CD14-positive monocyte (primary cell): ENCODE data around the gene AKR1C8. TPM values are rescaled to one million over a fixed set of nuclear protein-coding genes. Genes with fewer than 3 reads are reported as not detected.

Experiments
- DNase-seq, 3 donors: peaks; one replicate each; pipeline ENCODE4 v3.0.0-alpha.2; 2011 to 2022
- H2AFZ ChIP-seq: 2 replicates; pipeline ENCODE4 v1.6.0; 2012; ENCODE audit warnings: mild to moderate bottlenecking, low read depth, low read length, inconsistent platforms; ENCODE audit not compliant: insufficient read depth, poor library complexity, severe bottlenecking
- H3K27ac ChIP-seq, 2 donors: 1 replicate in 1 of 2; 2 replicates in 1 of 2; pipeline ENCODE4 v1.5.1; 2012 to 2013; ENCODE audit warnings: low read length in 2 of 2, control low read depth in 1 of 2, inconsistent platforms in 1 of 2, low read depth in 1 of 2, mild to moderate bottlenecking in 1 of 2
- H3K27me3 ChIP-seq, 2 donors: one replicate each; pipeline versions ENCODE4 v1.6.0 to v1.6.1; 2011 to 2013; ENCODE audit warnings: low read length in 2 of 2; ENCODE audit not compliant: control insufficient read depth in 2 of 2, insufficient read depth in 2 of 2
- H3K36me3 ChIP-seq, 2 donors: replicated peaks in 1 of 2; 1 replicate in 1 of 2; 2 replicates in 1 of 2; pipeline versions ENCODE4 v1.5.1 to v1.6.1; 2012 to 2013; ENCODE audit warnings: low read length in 2 of 2, control low read depth in 1 of 2, inconsistent platforms in 1 of 2, mild to moderate bottlenecking in 1 of 2; ENCODE audit not compliant: insufficient read depth in 2 of 2, control insufficient read depth in 1 of 2
- H3K4me1 ChIP-seq, 2 donors: 1 replicate in 1 of 2; 2 replicates in 1 of 2; pipeline versions ENCODE4 v1.5.1 to v1.6.1; 2012 to 2013; ENCODE audit warnings: low read length in 2 of 2, control low read depth in 1 of 2, inconsistent platforms in 1 of 2, mild to moderate bottlenecking in 1 of 2, moderate library complexity in 1 of 2; ENCODE audit not compliant: insufficient read depth in 2 of 2, control insufficient read depth in 1 of 2
- H3K4me2 ChIP-seq: replicated peaks from 2 replicates; pipeline ENCODE3; 2012; ENCODE audit warnings: low read length, moderate library complexity, mild to moderate bottlenecking; ENCODE audit not compliant: poor library complexity, severe bottlenecking; ENCODE audit errors: extremely low read depth
- H3K4me3 ChIP-seq, 3 experiments: fragments of 200-600 bp in 1 of 3; sonication (generic) in 1 of 3; replicated peaks in 1 of 3; 1 replicate in 2 of 3; 2 replicates in 1 of 3; pipeline ENCODE4 v1.5.1; 2011 to 2013; ENCODE audit warnings: low read length in 3 of 3, mild to moderate bottlenecking in 3 of 3, control low read depth in 2 of 3, low read depth in 2 of 3, inconsistent platforms in 1 of 3, moderate library complexity in 1 of 3
- H3K79me2 ChIP-seq: 2 replicates; pipeline ENCODE4 v1.6.0; 2012; ENCODE audit warnings: mild to moderate bottlenecking, control low read depth, inconsistent platforms, low read length, moderate library complexity; ENCODE audit not compliant: insufficient read depth
- H3K9ac ChIP-seq: 2 replicates; pipeline ENCODE4 v1.6.0; 2017; ENCODE audit warnings: low read length, mild to moderate bottlenecking; ENCODE audit not compliant: insufficient read depth, poor library complexity, severe bottlenecking
- H3K9me3 ChIP-seq, 2 donors: replicated peaks in 1 of 2; 1 replicate in 1 of 2; 2 replicates in 1 of 2; pipeline versions ENCODE4 v1.5.1 to v1.6.1; 2012 to 2013; ENCODE audit warnings: low read length in 2 of 2, control low read depth in 1 of 2; ENCODE audit not compliant: control insufficient read depth in 1 of 2, insufficient read depth in 1 of 2
- H4K20me1 ChIP-seq: 2 replicates; pipeline ENCODE4 v1.6.0; 2012; ENCODE audit warnings: mild to moderate bottlenecking, low read length, control low read depth, moderate library complexity; ENCODE audit not compliant: insufficient read depth
- H3K27ac Mint-ChIP-seq, 7 donors: one replicate each; pipeline ENCODE4 v1.8.0; 2020; ENCODE audit warnings: mild to moderate bottlenecking in 7 of 7, mixed read lengths in 7 of 7, moderate library complexity in 6 of 7, inconsistent platforms in 2 of 7
- H3K27me3 Mint-ChIP-seq, 3 donors: one replicate each; pipeline ENCODE4 v1.8.0; 2021 to 2022; ENCODE audit warnings: low read depth in 3 of 3, mild to moderate bottlenecking in 3 of 3, mixed read lengths in 3 of 3, moderate library complexity in 3 of 3, inconsistent platforms in 1 of 3
- H3K36me3 Mint-ChIP-seq, 2 donors: one replicate each; pipeline ENCODE4 v1.8.0; 2020; ENCODE audit warnings: mixed read lengths in 2 of 2, inconsistent platforms in 1 of 2, mild to moderate bottlenecking in 1 of 2
- H3K4me1 Mint-ChIP-seq: one replicate; pipeline ENCODE4 v1.8.0; 2020; ENCODE audit warnings: mild to moderate bottlenecking, mixed read lengths
- H3K4me3 Mint-ChIP-seq, 2 donors: one replicate each; pipeline ENCODE4 v1.8.0; 2020; ENCODE audit warnings: mild to moderate bottlenecking in 2 of 2, mixed read lengths in 2 of 2, moderate library complexity in 1 of 2
- H3K9me3 Mint-ChIP-seq, 7 donors: one replicate each; pipeline ENCODE4 v1.8.0; 2020 to 2022; ENCODE audit warnings: mixed read lengths in 7 of 7, mild to moderate bottlenecking in 6 of 7, moderate library complexity in 6 of 7, inconsistent platforms in 2 of 7
- WGBS: methylation state at CpG from one replicate; pipeline ENCODE4 v1.1.5; 2013; ENCODE audit warnings: missing lambda C conversion rate; ENCODE audit not compliant: insufficient coverage; 5-methylcytosine and 5-hydroxymethylcytosine counted together
- intact Hi-C, 2 donors: fragments of 100-400 bp; cut with micrococcal nuclease; formaldehyde crosslinking; loops; one replicate each; pipeline versions ENCODE4 v1.15.0 to v1.15.1; 2023
- polyA plus RNA-seq, 3 donors: library from polyadenylated mRNA; depleted of rRNA in 1 of 3; unstranded in 2 of 3; stranded (reverse) in 1 of 3; fragments of 300-500 nt in 2 of 3; fragments of >200 nt in 1 of 3; fragmentation: Illumina TruSeq in 2 of 3; gene quantifications; 1 replicate in 2 of 3; 2 replicates in 1 of 3; pipeline ENCODE4 v1.2.3, GENCODE V29; 2012 to 2021
- TF ChIP-seq, protein P1 (sequence below): fragments of 200-600 bp; IDR thresholded peaks from one replicate; pipeline ENCODE4 v1.8.0; 2022; ENCODE audit warnings: antibody characterized with exemption, mild to moderate bottlenecking

AKR1C8 gene
- polyA plus RNA-seq, 3 donors: not detected

DNA sequence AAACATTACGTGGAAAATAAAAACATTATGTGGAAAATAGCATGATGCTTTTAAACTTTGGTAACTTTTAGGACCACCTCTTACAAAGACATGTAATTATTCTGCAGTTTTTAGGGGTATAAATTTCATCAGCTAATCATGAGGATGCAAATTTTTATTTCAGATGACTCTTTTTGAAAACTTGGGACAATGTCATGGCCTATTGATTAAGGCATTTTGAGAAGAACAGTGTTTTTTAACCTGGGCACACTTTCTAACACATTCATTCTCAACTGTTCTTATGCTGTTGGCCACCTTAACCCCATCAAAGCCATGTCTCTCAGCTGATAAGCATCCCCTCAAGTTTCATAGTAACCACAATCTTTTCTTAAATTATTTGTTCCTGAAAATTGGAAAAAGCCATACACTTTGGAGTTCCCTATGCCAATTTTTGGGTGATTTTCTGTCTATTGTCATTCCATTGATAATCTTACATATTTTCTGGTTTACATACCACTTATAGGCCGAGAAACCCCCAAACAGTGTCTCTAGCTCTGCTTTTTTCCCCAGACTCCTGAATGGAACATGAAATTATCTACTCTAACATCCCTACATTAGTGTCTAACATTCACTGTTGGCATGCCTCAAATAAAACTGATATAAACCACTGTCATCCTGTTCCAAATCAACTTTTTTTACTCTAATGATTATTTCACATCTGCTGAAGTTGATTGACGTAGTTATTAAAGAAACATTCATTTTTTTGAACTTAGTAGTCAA is 76.1 kb downstream of the AKR1C8 start:
- 33% methylated on average over 1 of the region's 3 CpGs for WGBS
- Histone ChIP-seq H3K4me1 (no peaks in the 10 kb centered on the region), H3K4me2 (no peak overlapping the region), H3K27me3 (no peaks in the 10 kb centered on the region), H3K36me3 (no peaks in the 10 kb centered on the region), H3K4me3 (no peak overlapping the region), H3K9me3 (no peaks in the 10 kb centered on the region), H3K9ac (no peak overlapping the region), H3K27ac (no peak overlapping the region), H4K20me1 (no peaks in the 10 kb centered on the region), H3K79me2 (no peaks in the 10 kb centered on the region), H2AFZ (no peak overlapping the region)
- peaks cover 3 to 8% (median 6%) of the 10 kb centered on the region in 7 donors for H3K9me3 Mint-ChIP-seq
- H3K27me3 Mint-ChIP-seq: no peaks in the 10 kb centered on the region
- no peak overlapping the region for H3K4me3 Mint-ChIP-seq
- H3K36me3 Mint-ChIP-seq: no peaks in the 10 kb centered on the region
- no peak for DNase-seq
- TF ChIP-seq, protein P1, sequence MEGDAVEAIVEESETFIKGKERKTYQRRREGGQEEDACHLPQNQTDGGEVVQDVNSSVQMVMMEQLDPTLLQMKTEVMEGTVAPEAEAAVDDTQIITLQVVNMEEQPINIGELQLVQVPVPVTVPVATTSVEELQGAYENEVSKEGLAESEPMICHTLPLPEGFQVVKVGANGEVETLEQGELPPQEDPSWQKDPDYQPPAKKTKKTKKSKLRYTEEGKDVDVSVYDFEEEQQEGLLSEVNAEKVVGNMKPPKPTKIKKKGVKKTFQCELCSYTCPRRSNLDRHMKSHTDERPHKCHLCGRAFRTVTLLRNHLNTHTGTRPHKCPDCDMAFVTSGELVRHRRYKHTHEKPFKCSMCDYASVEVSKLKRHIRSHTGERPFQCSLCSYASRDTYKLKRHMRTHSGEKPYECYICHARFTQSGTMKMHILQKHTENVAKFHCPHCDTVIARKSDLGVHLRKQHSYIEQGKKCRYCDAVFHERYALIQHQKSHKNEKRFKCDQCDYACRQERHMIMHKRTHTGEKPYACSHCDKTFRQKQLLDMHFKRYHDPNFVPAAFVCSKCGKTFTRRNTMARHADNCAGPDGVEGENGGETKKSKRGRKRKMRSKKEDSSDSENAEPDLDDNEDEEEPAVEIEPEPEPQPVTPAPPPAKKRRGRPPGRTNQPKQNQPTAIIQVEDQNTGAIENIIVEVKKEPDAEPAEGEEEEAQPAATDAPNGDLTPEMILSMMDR: no peak
- H3K4me1 Mint-ChIP-seq: peaks cover 3% of the 10 kb centered on the region
- intact Hi-C loops: no loop called here
- no peak overlapping the region for H3K27ac Mint-ChIP-seq

DNA sequence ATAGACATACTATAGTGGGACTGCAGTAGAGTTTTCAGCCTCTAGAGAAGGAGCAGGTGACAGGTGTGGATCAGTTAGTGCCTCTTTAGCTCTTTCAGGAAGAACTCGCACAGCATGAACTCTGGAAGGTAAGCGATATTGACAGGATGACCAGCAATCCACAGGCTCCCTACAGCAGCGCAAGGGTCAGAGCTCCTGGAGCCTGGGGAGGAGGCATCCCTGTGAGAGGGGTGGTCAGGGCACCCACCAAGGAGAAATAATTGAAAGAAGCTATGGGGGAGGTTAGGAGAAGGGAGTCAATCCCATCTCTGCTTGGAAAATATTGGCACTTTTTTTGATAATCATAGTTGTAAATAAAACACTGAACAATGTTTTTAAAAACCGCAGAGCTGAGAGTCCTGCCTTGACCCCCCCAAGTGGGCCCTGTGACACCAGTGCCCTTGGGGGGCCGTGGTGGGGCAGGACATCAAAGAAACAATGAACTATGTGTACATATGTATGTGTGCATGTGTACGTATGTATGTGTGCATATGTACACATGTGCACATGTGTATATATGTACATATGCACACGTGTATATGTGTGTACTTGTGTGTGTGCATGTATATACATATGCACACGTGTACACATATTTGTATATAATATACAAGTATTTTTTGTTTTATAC is 77.0 kb downstream of the AKR1C8 start:
- H3K4me1 ChIP-seq: no peaks in the 10 kb centered on the region
- Mint-ChIP-seq H3K4me1 (peaks cover 3% of the 10 kb centered on the region), H3K27me3 (no peaks in the 10 kb centered on the region), H3K27ac (no peak overlapping the region), H3K36me3 (no peaks in the 10 kb centered on the region), H3K9me3 (peaks cover 2 to 8% (median 4%) of the 10 kb centered on the region in 7 donors), H3K4me3 (no peak overlapping the region)
- no peak overlapping the region for H3K4me3 ChIP-seq
- H3K27ac ChIP-seq: no peak overlapping the region
- no peaks in the 10 kb centered on the region for H3K27me3 ChIP-seq
- no peaks in the 10 kb centered on the region for H4K20me1 ChIP-seq
- TF ChIP-seq, protein P1: no peak
- no peak overlapping the region for H3K9ac ChIP-seq
- H2AFZ ChIP-seq: no peak overlapping the region
- intact Hi-C loops: no loop called here
- H3K4me2 ChIP-seq: no peak overlapping the region
- 89% methylated on average over 3 of the region's 8 CpGs for WGBS
- no peaks in the 10 kb centered on the region for H3K36me3 ChIP-seq
- DNase-seq: no peak
- no peaks in the 10 kb centered on the region for H3K79me2 ChIP-seq
- no peaks in the 10 kb centered on the region for H3K9me3 ChIP-seq
